GM21825 (cell line): Measurements from ENCODE around the gene CLCNKB.

ENCODE experiments used
- ATAC-seq: cut with Tn5 transposase; IDR thresholded peaks from one replicate; pipeline ENCODE4 v1.9.1; 2021; ENCODE audit warnings: mild to moderate bottlenecking, moderate library complexity; ENCODE audit not compliant: unreplicated experiment

Gene CLCNKB

DNA sequence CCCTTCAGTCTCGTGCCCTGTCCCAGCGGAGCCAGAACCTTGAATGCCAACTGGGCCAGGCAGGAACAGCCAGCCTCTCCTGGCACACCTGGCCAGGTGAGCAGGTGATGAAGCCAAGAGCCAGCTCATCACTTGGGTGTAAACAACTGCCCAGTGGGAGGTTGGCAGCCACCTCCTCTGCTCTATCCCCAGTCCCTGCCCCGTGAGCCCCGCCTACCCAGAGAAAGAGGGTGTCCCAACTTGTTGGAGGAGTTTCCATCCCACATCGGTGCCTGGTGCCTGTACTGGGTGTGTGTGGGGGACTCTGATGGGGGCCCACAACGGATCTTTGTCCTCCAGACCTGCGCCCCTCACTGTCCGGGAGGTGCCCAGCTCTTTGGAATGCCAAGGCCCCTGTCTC lies 47.7 kb downstream of the CLCNKB start:
- no peak for ATAC-seq

DNA sequence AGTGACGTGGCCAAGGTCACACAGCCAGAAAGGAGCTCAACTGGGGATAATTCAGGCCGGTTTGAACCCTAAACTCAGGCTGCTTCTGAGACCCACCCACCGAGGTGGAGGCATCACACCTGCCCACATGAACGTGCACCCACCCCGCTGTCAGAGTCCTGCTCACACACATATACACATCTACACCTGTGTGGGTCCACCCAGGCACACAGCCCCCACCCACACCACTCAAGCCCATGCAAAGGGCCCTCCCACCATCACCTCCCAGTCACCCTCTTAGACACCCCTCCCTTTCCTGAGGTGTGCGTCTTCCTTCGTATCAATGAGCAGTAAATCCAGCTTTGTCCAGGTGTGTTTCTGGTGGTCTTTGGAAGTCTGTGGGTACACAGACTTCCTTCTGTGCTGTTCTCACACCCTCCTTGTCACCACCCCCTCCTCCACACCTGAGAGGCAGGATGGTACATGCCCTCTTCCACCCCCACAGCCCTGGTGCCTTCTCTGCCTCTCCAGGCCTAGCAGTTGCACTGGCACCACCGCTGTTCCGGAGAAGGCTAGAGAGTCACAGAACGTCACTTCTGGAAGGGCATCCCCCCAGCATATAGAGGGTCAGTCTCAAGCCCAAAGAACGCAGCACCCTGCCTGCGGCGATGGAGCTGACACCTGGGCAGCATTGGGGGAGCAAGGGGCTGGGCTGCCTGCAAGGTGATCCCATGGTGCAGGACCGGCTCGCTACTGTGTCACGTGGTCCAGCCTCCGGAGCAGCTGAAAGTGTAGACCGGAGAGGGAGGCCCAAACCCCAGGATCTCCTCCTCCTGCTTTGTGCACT lies 48.7 kb downstream of the CLCNKB start:
- ATAC-seq, result no peak

DNA sequence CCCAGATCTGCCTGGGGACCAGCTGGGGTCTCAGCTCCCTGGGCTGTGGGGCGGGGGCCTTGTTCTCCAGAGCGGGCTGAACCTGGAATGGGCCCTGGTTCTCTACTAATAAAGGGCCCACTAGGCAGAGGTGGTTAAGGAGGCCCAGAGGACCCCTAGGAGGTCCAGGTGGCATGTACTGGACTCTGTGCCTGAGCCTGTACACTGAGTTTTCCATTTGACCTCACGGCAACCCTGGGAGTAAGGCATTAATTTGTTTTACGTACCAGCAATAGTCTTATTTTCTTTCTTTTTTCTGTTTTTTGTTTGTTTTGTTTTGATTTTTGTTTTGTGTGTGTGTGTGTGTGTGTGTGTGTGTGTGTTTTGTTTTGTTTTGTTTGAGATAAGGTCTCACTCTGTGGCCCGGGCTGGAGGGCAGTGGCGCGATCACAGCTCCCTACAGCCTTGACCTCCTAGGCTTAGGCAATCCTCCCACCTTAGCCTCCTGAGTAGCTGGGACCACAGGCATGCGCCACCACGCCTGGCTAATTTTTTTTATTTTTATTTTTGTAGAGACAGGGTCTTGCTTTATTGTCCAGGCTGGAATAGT lies 49.4 kb downstream of the CLCNKB start:
- ATAC-seq, result no peak

DNA sequence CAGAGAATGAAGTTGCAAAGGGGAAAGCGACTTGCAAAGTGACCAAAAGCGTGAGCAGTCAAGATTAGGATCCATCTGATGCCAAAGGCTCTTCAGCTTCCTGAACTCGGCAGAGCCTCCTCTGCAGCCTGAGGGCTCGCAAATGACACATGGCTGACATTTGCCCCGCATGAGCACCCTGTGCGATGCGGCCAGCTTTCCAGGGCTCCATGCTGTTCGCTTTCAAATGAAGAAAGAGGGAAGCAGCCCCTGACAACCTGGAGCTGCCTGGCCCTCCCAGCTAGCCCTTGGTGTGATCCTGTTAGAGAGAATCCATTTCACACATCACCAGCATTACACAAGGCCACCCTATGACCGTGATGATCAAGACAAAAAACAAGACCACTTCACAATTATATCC lies 50.0 kb downstream of the CLCNKB start:
- no peak for ATAC-seq

DNA sequence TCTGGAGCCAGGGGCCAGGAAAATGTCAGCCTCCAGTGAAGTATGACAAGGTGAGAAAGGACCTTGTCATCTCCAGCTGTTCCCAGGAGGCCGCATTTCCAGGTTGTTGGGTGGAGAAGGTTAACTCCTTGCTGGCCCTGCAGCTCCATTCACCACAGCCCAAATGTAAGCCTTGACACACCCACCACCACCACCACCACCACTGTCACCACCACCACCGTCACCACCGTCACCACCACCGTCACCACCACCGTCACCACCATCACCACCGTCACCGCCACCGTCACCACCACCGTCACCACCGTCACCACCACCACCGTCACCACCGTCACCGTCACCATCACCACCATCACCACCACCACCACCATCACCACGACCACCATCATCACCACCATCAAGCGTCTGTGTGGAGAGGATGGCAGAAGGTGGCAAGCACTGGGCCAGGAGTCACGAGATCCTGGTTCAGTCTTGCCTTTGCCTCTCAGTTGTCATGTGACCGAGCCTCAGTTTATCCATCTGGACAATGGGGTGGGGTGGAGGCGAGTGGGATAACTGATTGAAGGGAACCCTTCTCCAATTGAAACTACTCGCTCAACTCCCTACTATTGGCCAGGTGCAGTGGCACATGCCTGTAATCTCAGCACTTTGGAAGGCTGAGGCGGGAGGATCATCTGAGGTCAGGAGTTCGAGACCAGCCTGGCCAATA lies 51.0 kb downstream of the CLCNKB start:
- ATAC-seq, result no peak

DNA sequence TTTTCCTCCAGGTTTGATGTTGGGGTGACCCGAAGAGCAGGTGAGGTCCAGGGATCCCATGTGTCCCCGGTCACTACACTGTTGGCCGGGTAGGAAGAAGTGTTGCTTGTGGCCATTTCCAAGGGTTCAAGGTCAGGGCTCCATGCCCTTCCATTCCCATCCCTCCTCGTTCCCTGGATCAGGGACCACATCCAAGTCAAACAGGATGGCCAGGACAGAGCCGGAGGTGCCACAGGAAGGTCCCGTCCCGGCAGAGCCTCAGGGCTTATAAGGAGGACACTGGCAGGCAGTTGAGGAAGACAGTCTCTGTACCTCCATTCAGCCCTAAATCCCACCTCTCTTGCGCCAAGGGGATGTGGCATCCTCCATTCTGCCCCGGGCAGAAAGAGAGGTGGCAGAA lies 51.9 kb downstream of the CLCNKB start:
- ATAC-seq, result no peak

DNA sequence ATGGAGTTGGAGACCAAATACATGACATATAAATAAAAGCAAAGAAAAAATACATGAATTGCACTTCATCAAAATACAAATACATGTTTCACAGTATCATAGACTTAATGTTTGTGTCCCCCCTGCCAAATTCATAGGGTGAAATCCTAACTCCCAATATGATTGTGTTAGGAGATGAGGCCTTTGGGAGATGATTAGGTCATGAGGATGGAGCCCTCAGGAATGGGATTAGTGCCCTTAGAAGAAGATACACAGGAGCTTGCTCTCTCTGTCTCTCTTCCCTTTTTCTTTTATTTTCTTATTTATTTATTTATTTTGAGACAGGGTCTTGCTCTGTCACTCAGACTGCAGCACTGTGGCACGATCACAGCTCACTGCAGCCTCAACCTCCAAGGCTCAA lies 55.8 kb downstream of the CLCNKB start:
- no peak for ATAC-seq

DNA sequence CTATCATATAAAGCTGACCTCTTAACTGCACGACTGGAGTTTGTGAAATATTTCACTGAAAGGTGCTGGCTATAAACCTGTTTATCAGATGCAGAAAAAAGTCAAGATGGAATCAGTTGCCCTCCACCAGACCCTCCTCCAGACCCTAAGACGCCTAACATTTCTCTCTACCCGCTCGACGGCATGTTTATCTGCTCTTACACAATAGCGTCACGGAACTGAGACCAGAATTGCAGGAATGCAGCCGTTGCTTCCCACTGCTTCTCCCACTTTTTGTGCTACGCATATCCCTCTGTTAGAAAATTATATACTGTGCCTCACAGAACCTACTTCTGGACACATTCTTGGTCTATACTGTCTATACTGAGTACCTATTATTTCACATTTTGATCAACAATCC lies 58.0 kb downstream of the CLCNKB start:
- ATAC-seq, result no peak
